Activated gamma-delta T cell (primary cell): ENCODE measurements around the gene GPR135.
"Not testable (repeated sequence)": the region's sequence is repeated elsewhere in the genome, so short reads cannot be mapped to it uniquely, and the experiment has no call there.

ENCODE experiments used
- DNase-seq: peaks from one replicate; lab custom pipeline; 2025; lab: John Stamatoyannopoulos, UW

Gene GPR135

DNA sequence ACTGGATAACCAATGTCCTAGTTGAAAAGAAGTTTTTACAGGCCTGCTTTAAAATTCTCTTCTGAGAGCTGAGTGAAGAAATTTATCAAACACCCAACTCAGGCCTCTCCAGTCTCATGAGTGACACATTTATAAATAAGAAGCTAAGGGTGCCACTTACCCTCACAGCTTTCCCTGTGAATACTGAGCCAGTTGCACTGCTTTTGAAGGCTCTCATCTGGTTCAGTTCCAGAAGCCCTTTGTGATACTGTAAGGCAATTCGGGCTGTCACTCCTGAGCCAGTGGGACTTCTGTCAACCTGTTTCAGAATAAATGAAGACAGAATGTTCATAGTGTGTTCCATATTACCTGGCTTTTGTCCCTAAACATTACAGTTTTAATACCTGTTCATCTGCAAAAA is 10.5 kb upstream of the GPR135 start:
- no peak for DNase-seq

DNA sequence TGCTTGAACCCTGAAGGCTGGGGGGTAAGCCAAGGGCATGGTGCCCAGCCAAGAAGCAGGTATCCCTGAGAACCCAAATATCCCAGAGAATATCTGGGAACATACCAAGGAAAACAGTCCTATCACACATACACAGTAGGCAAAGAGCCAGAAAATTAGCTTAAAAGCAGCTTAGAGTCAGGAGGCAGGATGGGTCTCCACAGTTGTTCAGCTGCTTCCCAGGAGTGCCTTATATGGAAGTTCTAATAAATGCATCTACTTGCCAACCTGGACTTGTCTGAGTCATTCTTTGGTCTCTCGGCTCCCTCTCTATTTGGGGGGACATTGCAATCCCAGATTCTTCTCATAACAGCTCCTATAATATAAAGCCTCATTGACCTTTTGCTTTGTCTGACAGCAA is 9.0 kb upstream of the GPR135 start:
- no peak for DNase-seq

DNA sequence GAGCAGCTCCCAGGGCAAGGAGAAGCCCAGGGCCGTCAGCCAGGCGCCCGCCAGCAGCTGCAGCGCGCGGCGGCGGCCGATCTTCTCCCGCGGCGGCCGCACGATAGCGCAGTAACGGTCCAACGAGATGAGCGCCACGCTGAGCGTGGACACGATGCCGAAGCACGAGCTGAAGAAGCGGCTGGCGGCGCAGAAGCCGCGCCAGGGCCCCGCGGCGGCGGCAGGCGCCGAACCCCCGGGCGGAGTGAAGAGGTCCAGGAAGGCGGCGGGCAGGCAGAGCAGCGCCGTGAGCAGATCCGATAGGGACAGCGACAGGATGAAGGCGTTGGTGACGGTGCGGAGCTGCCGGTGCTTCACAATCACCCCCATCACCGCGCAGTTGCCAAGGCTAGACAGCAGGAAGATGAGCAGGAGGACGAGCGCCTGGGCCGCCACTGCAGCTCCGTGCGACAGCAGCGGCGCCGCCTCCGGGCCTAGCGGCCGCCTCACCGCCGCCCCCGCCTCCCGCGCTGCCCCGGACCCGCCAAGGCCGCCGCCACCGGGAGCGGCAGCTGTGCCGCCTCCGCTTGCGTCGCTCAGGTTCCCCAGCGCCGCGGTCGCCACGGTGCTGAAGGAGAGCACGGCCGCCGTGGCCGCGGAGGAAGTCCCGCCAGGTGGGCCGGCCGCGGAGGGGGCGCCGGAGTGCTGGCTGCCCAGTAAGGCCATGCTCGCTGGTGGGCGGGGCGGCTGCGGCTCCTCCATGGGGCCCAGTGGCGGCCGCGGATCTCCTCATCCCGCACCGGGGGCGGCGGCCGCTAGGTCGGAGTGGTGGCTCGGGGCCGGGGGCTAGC is 479 bp downstream of the GPR135 start:
- DNase-seq = peak; percentile 51

DNA sequence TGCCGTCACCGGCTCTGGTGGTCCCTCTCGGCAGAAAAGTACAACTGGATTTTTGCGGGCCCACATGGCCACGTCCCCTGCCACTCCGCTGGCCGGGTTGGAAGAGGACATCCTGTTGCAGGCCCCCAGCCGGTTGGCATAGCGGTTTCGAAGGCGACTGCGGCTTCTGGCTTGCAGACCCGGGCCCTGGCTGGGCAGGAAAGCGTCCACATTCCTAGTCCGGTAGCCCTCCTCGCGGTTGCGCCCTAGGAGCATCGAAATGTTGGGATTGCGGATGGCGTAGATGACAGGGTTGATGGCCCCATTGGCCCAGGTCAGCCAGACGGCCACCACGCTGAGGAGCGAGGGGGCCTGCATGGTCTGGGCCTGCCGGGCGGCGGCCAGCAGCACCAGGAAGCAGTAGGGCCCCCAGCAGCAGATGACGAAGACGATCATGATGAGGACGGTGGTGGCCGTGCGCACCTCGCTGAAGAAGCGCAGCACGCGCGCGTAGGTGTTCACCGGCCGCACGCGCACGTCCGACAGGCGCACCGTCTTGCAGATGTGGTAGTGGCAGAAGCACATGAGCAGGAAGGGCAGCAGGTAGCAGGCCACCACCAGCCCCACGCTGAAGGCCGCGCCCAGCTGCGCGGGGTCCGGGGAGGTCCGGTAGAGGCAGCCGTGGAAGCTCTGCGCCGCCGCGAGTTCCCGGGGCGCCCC is 1.2 kb downstream of the GPR135 start:
- peak; percentile 14 for DNase-seq

DNA sequence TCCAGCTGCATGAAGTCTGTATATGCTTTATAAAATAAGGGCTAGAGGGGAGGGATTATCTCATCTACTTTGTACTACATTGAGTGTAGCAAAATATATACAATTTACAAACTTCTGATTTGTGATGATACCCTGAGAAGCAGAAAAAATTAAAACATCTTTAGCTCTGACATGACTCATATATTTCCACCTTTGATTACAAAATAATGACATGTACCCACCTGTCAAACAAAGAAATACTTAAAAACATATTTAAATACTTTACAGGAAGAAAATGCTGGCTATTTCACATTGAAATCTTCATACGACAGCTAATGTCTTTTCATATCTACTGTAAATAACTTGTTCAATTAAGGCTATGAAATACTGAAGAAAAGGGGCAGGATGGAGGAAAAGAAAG is 3.3 kb downstream of the GPR135 start:
- DNase-seq = no peak

DNA sequence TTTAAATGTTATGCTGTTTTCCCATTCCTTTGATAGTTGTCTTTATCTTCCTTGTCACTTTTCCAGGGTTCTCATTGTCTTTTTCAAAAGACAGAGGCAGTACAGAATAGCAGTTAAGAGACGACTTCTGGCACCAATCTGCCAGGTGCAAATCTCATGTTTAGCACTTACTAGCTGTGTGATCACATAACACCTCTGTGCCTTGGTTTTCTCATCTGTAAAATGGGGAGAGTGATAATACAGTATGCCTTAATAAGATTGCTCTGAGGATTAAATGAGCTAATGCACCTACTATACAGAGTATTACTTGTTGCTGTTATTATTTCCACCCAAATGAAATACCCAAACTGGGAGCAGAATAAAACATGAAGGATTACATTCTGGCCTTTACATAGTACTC is 4.8 kb downstream of the GPR135 start:
- no peak for DNase-seq

DNA sequence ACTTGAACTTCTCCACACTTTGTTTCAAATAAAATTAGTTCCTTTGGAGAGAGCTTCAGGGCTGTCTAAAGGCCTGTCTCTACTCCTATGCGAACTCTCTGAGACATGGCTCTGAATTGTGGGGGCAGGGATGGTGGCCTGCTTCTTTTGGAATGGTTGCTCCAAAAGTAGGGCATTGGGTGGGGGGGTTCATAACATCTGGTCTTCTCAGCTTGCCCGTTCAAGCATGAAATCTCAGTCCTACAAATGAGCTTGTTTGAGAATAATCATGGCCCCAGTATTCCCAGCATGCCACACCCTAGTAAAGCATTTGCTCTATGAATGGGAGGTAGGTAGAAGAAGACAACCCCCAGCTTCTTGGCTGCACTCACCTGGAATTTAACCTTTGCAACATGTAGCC is 6.7 kb downstream of the GPR135 start:
- no peak for DNase-seq

DNA sequence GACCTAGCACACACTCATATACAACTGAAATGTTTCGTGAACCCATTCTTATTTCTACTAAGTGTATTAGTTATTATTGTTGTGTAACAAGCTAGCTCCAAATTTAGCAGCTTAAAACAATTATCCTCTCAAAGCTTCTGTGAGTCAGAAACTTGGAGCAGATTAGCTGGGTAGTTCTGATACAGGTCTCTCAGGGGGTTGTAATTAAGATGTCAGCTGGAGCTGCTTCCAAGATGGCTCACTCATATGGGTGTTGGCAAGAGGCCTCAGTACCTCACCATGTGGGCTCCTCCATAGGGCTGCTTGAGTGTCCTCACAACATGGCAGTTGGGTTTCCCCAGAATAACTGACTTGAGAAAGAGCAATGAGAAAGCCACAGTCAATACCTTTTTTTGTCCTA is 9.8 kb downstream of the GPR135 start:
- no peak for DNase-seq

DNA sequence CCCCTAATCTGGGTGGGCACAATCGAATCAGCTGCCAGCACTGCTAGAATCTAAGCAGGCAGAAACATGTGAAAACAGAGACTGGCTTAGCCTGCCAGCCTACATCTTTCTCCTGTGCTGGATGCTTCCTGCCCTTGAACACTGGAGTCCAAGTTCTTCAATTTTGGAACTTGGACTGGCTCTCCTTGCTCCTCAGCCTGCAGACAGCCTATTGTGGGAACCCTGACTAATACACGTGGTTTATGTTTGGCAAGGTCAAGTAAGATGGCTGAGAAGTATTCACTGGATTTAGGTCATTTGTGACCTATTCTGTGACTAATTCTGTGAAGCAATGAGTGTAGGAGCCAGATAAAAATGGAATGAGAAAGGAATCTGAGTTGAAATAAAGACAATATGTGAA is 11.0 kb downstream of the GPR135 start:
- no peak for DNase-seq

DNA sequence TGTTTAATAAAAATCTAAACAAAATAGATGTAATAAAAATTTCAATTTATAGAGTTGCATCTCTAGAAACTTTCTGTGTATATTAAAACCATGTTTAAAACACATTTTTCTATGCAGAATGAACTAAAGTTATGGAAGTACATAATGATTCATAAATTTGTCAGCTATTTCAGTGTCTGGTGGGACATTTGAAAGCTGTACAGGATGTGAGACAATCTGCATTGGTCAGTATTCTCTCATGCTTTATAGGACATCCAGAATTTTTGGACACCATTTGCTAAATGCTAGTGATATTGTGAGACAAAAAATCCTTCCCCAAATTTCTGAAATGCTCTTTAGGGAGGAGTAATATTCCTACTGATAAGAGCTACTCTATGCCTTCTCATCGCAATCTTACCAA is 13.3 kb downstream of the GPR135 start:
- DNase-seq = no peak

DNA sequence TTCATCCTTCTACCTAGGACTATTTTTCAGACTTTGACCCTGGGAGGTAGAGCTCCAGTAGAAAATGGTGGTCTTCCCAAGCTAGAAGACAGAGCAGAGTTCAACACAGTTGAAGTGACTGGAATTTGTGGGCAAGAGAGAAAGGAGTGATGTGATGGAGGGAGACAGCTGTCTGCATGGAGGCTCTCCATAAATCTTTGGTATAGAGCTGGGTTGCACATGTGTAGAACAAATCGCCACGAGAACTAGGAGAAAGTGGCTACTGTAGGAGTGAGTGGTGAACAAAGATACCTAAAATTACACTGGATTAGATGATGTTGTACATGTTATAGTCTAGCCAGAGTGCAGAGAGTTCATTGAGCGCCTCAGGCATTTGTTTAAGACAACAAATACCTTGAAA is 14.5 kb downstream of the GPR135 start:
- DNase-seq = no peak

DNA sequence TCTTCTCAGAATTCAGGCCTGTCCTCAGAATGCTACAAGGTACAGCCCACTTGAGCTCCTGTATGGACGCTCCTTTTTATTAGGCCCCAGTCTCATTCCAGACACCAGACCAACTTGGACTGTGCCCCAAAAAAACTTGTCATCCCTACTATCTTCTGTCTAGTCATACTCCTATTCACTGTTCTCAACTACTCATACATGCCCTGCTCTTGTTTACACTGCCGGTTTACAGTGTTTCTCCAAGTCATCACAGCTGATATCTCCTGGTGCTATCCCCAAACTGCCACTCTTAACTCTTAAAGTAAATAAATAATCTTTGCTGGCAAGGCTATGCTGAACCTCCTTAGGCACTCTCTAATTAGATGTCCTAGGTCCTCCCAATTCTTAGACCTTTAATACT is 16.5 kb downstream of the GPR135 start:
- not testable (repeated sequence) for DNase-seq

DNA sequence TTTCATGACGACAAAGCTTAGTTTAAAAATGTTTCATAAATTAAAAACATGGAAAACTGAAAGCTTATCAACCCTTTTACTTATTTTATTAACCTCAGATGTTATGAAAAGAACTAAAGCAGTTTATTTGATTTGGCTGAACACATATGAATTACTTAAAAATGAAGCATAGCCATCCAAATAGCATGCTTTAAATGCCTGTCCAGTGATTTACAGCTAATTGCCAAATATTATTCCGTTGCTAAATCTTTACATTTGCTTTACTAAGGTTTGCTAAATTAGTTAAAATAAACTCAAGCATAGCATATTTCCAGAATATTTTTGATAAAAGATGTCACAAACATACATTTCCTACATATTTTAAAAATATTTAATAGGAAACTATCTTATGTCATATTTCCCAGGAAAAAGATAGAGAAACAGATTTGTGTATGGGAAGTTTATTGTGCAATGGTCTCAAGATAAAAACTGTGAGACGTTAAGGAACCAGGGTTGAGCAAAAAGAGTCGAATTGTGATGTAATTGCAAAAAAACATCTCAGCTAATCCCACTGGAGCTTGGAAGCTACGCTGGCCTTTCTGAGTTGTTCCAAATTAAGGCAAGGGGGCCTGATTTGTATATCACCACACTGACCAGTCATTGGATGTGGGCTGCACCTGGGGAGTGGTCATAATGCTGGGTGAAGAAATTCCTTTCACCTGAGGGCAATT is 25.8 kb downstream of the GPR135 start:
- DNase-seq = no peak

DNA sequence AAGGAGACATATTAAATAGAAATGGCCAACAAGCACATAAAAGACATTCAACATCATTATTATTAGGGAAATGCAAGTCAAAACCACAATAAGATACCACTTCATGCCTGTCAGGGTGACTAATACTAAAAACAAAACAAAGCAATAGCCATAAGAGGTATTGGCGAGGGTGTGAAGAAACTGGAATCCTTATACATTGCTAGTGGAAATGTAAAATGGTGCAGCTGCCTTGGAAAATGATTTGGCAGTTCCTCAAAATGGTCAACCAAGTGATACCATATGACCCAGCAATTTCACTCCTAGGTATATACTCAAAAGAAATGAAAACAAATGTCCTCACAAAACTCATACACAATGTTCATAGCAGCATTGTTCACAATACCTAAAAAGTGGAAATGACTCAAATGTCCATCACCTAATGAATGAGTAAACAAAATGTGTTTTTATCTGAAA is 27.0 kb downstream of the GPR135 start:
- no peak for DNase-seq

DNA sequence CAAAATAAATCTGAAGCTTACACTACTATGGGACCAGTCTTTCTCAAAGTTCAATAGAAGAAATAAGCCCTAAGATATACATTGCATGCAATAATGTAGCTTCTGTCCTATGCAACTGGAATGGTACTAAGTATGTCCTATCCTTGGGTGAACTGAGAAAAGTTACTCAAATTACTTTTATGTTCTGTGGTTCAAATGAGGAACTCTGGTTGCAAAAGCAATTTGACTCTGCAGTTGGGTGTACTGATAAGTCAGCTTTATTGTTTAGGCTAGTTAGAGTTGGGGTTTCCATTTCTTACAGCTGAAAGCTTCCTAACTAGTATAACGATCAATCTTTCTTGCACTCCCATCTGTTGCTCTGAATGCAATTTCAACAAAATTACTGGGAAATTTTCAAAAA is 29.2 kb downstream of the GPR135 start:
- DNase-seq = no peak

DNA sequence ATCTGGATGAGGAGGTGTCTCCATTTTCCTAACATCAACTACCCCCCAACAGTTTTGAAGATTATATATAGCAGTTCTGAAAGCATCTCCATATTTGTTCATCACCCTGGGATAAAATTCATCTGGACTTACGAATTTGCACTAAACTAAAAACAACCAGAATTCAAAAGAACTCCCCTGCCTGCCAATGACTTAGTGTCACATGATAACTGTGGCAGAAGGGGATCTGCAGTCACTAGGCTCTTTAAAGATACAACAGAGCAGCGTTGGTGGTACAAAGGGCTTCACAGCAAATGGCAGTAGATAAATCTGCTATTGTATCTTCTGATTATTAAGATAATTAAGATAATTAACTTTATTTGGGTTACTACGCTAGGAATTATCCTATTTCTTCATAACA is 30.1 kb downstream of the GPR135 start:
- DNase-seq = no peak

DNA sequence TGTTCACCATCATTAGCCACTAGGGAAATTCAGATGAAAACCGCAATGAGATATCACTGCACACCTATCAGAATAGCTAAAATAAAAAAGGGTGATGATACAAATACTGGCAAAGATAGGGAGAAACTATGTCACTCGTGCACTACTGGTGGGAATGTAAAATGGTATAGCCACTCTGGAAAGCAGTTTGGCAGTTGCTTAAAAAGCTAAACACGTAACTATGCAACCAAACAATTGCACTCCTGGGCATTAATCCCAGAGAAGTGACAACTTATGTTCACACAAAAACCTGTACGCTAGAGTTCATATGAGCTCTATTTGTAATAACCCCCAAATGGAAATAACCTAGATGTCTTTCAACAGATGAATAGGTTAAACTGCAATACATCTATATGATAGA is 35.4 kb downstream of the GPR135 start:
- DNase-seq = no peak

DNA sequence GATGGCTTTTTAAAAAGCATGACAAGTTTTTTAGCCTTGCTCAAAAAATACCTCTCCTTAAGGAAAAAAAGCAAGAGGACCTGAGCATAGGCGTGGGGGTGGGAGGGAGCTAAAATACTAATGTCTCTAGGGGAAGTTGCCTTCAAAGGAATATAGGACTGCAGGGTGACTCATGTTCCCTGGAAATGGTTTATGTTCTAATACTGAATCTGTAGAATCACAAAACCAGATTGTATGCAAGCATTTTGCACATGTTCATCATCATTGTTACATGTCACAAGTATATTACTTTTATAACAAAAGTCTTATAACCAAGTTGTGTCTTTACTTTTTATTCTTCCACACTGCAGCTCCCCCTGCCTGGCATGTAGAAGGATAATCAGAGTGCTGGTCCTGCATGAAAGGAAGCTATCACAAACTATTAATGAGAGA is 36.6 kb downstream of the GPR135 start:
- no peak for DNase-seq

DNA sequence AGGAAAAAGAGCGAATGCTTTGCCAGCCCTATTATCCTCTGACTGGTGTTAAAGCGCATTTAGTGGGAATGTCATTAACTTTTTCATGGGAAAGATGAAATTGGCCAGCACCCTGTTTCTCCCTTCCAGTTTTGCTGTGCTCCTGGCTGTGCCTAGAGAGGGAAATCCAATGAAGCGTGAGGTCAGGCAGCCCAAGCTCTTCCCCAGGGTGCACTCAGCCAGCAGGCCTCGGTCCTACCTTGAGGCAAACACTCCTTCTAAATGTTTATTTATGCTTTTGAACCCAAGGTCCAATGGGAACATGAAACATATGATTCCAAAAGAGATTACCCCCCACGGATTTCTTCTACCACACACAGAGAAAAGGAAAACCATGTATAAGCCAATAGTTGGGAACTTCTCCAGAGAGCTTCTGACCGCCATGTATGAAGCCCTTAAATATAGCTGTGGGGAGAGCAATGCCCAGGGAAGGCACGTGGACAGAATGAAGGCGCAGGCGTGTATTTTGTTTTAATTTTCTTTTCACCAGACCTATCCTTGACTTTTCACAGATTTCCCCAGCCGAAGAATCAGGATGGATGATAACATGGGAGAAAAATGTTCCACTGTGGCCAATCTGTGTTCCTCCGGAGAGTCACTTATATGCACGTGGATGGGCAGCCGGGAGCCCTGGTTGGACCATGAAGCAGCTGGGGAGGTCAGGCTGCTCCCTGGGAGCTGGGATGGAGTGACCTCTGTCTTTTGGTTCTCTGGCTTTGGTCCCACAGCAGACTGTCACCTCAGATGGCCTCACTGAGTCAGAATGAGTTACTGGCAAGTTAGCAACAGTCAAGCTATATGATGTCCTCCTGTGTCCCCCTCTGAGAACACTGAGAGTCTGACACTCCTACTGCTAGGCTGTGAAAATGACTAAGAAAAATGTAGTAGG is 37.3 kb downstream of the GPR135 start:
- no peak for DNase-seq

DNA sequence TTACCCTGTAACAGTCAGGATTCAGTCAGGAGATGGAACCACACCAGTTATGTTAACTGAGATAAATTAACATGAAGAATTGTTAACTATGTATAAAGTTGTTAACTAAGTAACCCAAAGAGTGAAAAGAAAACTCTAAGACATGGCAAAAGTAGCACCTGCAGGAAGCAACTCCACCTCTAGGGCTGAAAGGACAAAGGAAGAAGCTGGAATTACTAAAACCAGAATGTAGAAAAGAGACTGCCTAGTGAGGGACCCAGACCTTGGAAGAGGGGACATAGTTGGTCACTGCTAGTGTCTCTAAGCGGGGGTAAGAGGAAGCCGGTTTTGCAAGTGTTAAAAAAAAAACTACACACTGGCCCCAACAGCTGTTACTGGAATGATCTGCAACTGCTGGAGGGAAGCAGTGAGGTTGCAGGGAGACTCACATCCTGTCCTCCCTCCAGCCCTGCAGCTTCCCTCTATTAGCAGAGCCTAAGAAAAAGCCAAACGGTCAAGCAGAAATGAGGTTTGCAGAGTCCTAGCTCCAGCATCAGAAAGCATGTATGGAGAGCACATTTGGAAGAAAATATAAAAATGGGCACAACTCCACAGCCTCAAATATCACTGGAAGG is 39.8 kb downstream of the GPR135 start:
- DNase-seq = no peak

DNA sequence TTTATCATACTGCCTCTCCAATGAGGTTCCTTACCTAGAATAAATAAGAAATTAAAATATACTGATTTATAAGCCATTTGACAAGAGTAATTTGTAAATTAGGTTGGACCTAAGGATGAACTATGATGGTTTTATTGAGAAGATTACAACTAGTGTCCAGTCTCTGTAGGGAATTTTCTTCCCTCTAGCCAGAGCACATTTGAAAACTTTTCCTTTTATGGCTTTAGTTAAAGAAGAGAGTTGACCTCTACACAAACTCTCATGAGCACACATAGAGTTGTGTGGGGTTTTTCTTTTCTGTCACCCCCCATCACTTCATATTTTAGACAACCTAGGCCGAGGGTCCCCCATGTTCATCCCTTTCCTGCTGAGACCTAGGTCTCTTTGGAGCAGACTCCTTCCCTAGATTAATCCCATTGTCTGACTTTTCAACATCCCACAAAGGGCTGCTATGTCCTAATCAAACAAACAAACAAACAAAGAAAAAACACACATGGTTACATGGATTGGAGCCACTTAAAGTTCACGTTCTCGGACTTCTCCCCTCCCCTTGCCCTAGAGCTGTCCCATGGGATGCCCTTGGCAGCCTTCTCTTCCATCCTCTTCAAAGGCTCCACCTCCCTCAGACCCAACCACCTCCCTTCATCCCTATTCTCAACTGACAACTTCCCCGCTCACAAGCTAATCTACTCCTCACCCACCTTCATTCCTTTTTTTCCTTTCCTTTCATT is 40.7 kb downstream of the GPR135 start:
- no peak for DNase-seq
